Osteocyte (in vitro differentiated cells): ENCODE measurements around the gene PITPNC1. TPM values are rescaled to one million over a fixed set of nuclear protein-coding genes. Genes with fewer than 3 reads are reported as not detected.
"Not testable (repeated sequence)": the region's sequence is repeated elsewhere in the genome, so short reads cannot be mapped to it uniquely, and the experiment has no call there.

Experiments used
- DNase-seq: peaks from one replicate; pipeline ENCODE4 v3.0.0; 2021; ENCODE audit warnings: mixed read lengths; ENCODE audit not compliant: unreplicated experiment; ENCODE audit errors: extremely low spot score
- H3K27ac Mint-ChIP-seq: one replicate; pipeline ENCODE4 v1.8.0; 2021; ENCODE audit warnings: mild to moderate bottlenecking, mixed read lengths; ENCODE audit not compliant: unreplicated experiment
- H3K27me3 Mint-ChIP-seq: one replicate; pipeline ENCODE4 v1.8.0; 2021; ENCODE audit warnings: mixed read lengths; ENCODE audit not compliant: unreplicated experiment
- H3K36me3 Mint-ChIP-seq: one replicate; pipeline ENCODE4 v1.8.0; 2021; ENCODE audit warnings: mixed read lengths; ENCODE audit not compliant: unreplicated experiment
- H3K4me1 Mint-ChIP-seq: one replicate; pipeline ENCODE4 v1.8.0; 2021; ENCODE audit warnings: mixed read lengths; ENCODE audit not compliant: unreplicated experiment
- H3K4me3 Mint-ChIP-seq: one replicate; pipeline ENCODE4 v1.8.0; 2021; ENCODE audit warnings: mild to moderate bottlenecking, moderate library complexity, mixed read lengths; ENCODE audit not compliant: unreplicated experiment
- H3K9me3 Mint-ChIP-seq: one replicate; pipeline ENCODE4 v1.8.0; 2021; ENCODE audit warnings: mixed read lengths; ENCODE audit not compliant: unreplicated experiment
- total RNA-seq: library from RNA; stranded (reverse); gene quantifications from 2 replicates; pipeline ENCODE4 v1.2.1, GENCODE V29; 2021
- TF ChIP-seq, protein P1 (sequence below): fragments of 200-600 bp; sonication (generic); IDR thresholded peaks from 2 replicates; pipeline ENCODE4 v1.5.0; 2021; ENCODE audit warnings: antibody characterized with exemption, mild to moderate bottlenecking, moderate library complexity

PITPNC1 gene
- total RNA-seq, 1 donor from 2014 or later: 18.0 TPM

DNA sequence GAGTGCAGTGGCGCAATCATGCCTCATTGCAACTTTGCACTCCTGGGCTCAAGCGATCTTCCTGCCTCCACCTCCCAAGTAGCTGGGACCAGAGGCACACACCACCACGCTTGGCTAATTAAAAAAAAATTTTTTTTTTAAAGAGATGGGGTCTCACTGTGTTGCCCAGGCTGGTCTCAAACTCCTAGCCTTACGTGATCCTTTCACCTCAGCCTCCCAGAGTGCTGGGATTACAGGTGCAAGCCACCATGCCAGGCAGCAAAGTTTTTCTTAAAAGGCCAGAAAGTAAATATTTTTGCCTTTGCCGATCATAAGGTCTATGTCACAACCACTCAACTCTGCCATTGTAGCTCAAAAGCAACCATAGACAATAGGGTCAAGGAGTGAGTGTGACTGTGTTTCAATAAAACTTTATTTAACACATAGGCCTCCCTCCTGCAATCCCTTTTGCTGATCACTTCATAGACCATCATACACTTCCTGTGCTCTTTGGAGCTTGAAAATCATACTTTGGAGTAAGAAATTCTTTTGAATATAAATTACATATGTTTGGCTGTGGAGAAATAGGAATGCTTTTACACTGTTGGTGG lies 48.6 kb downstream of the PITPNC1 start:
- Mint-ChIP-seq H3K27me3 (no peaks in the 10 kb centered on the region), H3K4me1 (peaks cover 11% of the 10 kb centered on the region), H3K9me3 (no peaks in the 10 kb centered on the region), H3K36me3 (no peaks in the 10 kb centered on the region), H3K4me3 (no peak overlapping the region), H3K27ac (no peak overlapping the region)
- TF ChIP-seq, protein P1, sequence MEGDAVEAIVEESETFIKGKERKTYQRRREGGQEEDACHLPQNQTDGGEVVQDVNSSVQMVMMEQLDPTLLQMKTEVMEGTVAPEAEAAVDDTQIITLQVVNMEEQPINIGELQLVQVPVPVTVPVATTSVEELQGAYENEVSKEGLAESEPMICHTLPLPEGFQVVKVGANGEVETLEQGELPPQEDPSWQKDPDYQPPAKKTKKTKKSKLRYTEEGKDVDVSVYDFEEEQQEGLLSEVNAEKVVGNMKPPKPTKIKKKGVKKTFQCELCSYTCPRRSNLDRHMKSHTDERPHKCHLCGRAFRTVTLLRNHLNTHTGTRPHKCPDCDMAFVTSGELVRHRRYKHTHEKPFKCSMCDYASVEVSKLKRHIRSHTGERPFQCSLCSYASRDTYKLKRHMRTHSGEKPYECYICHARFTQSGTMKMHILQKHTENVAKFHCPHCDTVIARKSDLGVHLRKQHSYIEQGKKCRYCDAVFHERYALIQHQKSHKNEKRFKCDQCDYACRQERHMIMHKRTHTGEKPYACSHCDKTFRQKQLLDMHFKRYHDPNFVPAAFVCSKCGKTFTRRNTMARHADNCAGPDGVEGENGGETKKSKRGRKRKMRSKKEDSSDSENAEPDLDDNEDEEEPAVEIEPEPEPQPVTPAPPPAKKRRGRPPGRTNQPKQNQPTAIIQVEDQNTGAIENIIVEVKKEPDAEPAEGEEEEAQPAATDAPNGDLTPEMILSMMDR: no peak
- DNase-seq: no peak

DNA sequence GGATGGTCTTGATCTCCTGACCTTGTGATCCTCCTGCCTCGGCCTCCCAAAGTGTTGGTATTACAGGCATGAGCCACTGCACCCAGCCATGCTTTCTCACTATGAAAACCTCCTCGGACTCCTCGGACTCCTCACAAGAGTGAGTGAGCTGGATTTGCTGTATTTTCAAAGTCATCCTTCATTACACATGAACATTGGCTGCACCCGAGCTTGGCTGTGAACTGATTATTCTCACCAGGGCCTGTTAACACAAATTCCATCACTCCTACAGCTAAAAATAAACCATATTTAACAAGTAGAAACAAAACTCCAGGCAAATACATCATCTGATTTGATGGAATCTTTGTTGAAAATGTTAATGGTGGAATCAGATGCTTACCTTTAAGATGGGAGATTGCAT lies 50.3 kb downstream of the PITPNC1 start:
- Mint-ChIP-seq H3K27ac (no peak overlapping the region), H3K4me3 (no peak overlapping the region), H3K9me3 (no peaks in the 10 kb centered on the region), H3K36me3 (no peaks in the 10 kb centered on the region), H3K27me3 (no peaks in the 10 kb centered on the region), H3K4me1 (peaks cover 12% of the 10 kb centered on the region)
- TF ChIP-seq, protein P1: no peak
- no peak for DNase-seq

DNA sequence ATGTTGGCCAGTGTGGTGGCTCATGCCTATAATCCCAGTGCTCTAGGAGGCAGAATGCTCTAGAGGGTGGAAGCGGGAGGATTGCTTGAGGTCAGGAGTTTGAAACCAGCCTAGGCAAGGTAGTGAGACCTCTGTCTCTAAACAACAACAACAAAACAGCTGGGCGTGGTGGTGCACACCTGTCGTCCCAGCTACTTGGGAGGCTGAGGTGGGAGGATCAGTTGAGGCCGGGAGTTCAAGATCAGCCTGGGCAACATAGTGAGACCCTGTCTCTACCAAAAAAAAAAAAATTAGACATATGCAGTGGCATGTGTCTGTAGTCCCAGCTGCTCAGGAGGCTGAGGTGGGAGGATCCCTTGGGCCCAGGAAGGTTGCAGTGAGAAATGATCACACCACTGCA lies 53.4 kb downstream of the PITPNC1 start:
- H3K27me3 Mint-ChIP-seq, H3K27ac Mint-ChIP-seq, H3K36me3 Mint-ChIP-seq, H3K4me3 Mint-ChIP-seq, H3K9me3 Mint-ChIP-seq, H3K4me1 Mint-ChIP-seq, DNase-seq: not testable (repeated sequence)

DNA sequence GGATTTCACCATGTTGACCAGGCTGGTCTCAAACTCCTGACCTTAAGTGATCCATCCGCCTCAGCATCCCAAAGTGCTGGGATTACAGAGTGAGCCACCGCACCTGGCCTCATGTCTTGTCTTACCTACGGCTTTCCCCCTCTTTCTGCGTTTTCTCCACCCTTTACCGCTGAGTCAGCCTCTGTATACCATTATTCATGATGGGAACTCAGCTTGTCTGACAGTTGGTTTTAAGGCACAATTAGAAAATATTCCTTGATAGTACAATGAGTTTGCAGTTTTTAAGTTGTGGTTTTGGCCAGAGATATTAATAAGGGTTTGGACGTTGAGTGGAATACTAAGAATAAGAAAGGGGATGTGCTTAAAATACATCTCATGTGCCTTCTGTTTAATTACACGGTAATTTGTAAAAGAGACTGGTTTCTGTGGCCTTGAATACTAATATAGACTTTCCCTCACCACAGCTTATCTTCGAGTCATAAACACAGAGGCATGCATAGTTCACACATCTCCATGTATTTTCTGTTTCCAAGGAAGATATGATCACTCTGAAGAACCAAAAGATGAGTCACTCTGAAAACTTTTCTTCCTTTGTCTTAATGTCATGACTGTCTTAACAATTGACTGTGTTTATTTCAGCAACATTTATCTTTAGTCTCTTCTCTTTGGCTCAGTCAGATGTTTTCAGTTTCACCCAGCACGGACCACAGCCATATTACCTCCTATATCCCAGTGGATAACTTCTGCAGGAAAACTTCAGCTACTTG lies 54.4 kb downstream of the PITPNC1 start:
- H3K4me1 Mint-ChIP-seq: peaks cover 7% of the 10 kb centered on the region
- no peak overlapping the region for H3K4me3 Mint-ChIP-seq
- no peak for DNase-seq
- TF ChIP-seq, protein P1: no peak
- no peaks in the 10 kb centered on the region for H3K9me3 Mint-ChIP-seq
- peak overlapping the region; percentile 45 for H3K27ac Mint-ChIP-seq
- H3K27me3 Mint-ChIP-seq: no peaks in the 10 kb centered on the region
- no peaks in the 10 kb centered on the region for H3K36me3 Mint-ChIP-seq

DNA sequence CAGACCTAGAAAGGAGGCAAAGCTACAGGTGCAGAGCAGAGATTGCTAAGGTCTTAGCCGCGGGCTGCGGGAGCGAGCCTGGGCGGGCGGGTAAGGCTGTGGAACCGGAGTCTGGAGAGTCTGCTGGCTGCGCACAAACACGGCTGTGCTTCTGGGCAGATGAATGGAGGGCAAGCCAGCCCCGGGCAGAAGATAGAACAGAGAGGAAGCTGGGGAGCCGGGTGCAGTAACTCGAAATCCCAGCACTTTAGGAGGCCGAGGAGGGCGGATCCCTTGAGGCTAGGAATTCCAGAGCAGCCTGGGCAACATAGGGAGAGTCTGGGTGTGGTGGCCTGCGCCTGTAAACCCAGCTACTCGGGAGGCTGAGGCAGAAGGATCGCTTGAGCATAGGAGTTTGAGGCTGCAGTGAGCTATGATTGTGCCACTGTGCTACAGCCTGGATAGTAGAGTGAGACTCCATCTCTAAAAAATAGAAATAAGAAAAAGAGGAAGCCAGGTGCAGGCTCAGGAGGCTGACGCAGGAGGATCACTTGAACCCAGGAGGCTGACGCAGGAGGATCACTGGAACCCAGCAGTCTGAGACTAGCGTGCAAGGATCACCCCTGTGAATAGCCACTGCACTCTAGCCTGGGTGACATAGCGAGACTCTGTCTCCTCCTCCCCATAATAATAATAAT lies 56.3 kb downstream of the PITPNC1 start:
- DNase-seq: no peak
- H3K9me3 Mint-ChIP-seq: no peaks in the 10 kb centered on the region
- H3K4me3 Mint-ChIP-seq: no peak overlapping the region
- TF ChIP-seq, protein P1: no peak
- no peaks in the 10 kb centered on the region for H3K36me3 Mint-ChIP-seq
- no peak overlapping the region for H3K27ac Mint-ChIP-seq
- H3K4me1 Mint-ChIP-seq: peaks cover 7% of the 10 kb centered on the region
- no peaks in the 10 kb centered on the region for H3K27me3 Mint-ChIP-seq
